ENCODE measurements around the gene SLC37A1. TPM values are rescaled to one million over a fixed set of nuclear protein-coding genes. Genes with fewer than 3 reads are reported as not detected.

SLC37A1 gene
- total RNA-seq, 1 experiment from 2014 or later = 4.9 TPM

DNA sequence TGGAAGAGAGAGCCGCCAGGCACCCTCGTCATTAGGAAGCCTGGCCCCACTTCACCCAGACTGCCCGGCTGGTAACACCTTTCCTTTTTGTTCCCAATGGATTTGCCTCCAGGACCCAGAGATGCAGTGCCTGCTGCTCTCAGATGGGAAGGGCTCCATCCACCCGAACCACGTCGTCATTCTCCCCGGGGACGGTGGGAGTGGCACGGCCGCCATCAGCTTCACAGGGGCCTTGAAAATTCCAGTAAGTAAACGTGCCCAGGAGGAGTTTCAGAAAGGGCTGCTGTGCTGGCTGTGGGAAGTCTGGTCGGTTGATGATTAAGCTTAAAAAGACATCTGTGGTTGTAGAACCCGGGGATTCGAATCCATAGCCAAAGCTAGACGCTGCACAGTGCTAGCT lies 45.2 kb downstream of the SLC37A1 start:
- no peak overlapping the region for H3K27ac Mint-ChIP-seq (ENCODE audit: low read depth, unreplicated experiment)
- ChIA-PET POLR2A (no interaction called here), CTCF (interaction anchor here (0.6 kb wide), 2 partner anchors 99 to 277 kb away, joined by 3 read pairs; no protein-coding TSS in a partner anchor)
- DNase-seq (ENCODE audit: unreplicated experiment) = no peak
- H3K9me3 Mint-ChIP-seq (ENCODE audit: unreplicated experiment) = no peaks in the 10 kb centered on the region
- TF ChIP-seq, protein P1, sequence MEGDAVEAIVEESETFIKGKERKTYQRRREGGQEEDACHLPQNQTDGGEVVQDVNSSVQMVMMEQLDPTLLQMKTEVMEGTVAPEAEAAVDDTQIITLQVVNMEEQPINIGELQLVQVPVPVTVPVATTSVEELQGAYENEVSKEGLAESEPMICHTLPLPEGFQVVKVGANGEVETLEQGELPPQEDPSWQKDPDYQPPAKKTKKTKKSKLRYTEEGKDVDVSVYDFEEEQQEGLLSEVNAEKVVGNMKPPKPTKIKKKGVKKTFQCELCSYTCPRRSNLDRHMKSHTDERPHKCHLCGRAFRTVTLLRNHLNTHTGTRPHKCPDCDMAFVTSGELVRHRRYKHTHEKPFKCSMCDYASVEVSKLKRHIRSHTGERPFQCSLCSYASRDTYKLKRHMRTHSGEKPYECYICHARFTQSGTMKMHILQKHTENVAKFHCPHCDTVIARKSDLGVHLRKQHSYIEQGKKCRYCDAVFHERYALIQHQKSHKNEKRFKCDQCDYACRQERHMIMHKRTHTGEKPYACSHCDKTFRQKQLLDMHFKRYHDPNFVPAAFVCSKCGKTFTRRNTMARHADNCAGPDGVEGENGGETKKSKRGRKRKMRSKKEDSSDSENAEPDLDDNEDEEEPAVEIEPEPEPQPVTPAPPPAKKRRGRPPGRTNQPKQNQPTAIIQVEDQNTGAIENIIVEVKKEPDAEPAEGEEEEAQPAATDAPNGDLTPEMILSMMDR (IDR thresholded peaks at IDR 0.05; ENCODE audit: unreplicated experiment) = no peak
- H3K36me3 Mint-ChIP-seq (ENCODE audit: insufficient read depth, unreplicated experiment) = peaks cover 6% of the 10 kb centered on the region
- H3K4me1 Mint-ChIP-seq (ENCODE audit: insufficient read depth, unreplicated experiment) = peaks cover 6% of the 10 kb centered on the region
- no peaks in the 10 kb centered on the region for H3K27me3 Mint-ChIP-seq (ENCODE audit: insufficient read depth, unreplicated experiment)
- no TSS peak for BruUV-seq (replicated peaks)
- intact Hi-C loops (cut with micrococcal nuclease) = no loop called here
- H3K4me3 Mint-ChIP-seq (ENCODE audit: unreplicated experiment) = no peak overlapping the region

DNA sequence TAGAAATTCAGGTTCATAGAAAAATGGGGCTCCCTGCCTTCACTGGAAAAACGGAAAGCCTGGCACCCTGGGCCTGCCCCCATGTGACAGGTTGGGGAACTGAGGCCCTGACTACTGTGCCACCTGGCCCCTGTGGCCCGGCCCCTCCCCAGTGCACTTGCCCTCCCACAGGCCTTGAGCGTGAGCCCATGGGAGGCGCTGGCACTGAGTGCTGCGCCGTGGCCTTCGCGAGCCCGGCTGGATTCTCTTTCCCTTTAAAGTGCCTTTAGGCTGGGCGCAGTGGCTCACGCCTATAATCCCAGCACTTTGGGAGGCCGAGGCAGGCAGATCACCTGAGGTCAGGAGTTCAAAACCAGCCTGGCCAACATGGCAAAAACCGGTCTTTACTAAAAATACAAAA lies 45.7 kb downstream of the SLC37A1 start:
- TF ChIP-seq, protein P1 (IDR thresholded peaks at IDR 0.05; ENCODE audit: unreplicated experiment) = no peak
- Mint-ChIP-seq H3K27me3 (ENCODE audit: insufficient read depth, unreplicated experiment) (no peaks in the 10 kb centered on the region), H3K27ac (ENCODE audit: low read depth, unreplicated experiment) (no peak overlapping the region), H3K9me3 (ENCODE audit: unreplicated experiment) (no peaks in the 10 kb centered on the region), H3K4me1 (ENCODE audit: insufficient read depth, unreplicated experiment) (peaks cover 7% of the 10 kb centered on the region), H3K36me3 (ENCODE audit: insufficient read depth, unreplicated experiment) (peaks cover 6% of the 10 kb centered on the region), H3K4me3 (ENCODE audit: unreplicated experiment) (no peak overlapping the region)
- intact Hi-C loops (cut with micrococcal nuclease) = no loop called here
- ChIA-PET CTCF (interaction anchor here (0.6 kb wide), 1 partner anchor 98 kb away, joined by 3 read pairs; no protein-coding TSS in a partner anchor), POLR2A (no interaction called here)
- DNase-seq (ENCODE audit: unreplicated experiment) = no peak
- BruUV-seq (replicated peaks) = no TSS peak

DNA sequence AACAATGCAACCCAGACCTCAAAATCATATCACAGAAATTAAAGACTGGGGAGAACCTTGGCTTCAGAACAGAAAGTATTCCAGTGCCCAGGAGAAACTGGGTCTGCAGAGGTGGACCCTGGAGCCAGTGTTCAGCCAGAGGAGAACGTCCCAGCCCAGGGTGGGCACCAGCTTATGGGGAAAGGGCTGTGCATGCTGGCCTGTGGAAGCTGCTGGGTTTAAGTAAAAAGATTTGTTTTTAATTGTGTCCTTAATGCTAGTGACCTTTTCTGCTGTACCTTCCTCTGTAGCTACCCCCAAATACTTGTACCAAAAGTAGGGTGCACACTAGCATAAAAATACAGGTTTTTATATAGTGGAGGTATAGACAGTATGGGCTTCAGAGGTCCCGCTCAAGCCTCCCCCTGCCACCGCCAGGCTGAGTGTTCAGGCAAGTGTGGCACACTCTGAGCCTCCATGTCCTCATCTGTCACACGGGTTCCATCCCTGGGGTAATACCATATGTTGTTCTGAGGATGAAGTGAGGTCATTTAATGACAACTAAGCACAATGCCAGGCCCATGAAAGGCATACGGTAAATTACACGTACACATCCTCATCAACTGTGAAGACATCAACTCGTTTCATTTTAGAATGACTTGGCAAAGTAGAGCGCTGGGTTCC lies 47.0 kb downstream of the SLC37A1 start:
- Mint-ChIP-seq H3K27me3 (ENCODE audit: insufficient read depth, unreplicated experiment) (no peaks in the 10 kb centered on the region), H3K36me3 (ENCODE audit: insufficient read depth, unreplicated experiment) (peaks cover 6% of the 10 kb centered on the region), H3K9me3 (ENCODE audit: unreplicated experiment) (no peaks in the 10 kb centered on the region), H3K27ac (ENCODE audit: low read depth, unreplicated experiment) (no peak overlapping the region), H3K4me1 (ENCODE audit: insufficient read depth, unreplicated experiment) (peaks cover 7% of the 10 kb centered on the region), H3K4me3 (ENCODE audit: unreplicated experiment) (no peak overlapping the region)
- DNase-seq (ENCODE audit: unreplicated experiment) = no peak
- intact Hi-C loops (cut with micrococcal nuclease) = no loop called here
- no TSS peak for BruUV-seq (replicated peaks)
- ChIA-PET CTCF (interaction anchor here (0.8 kb wide), 1 partner anchor 257 kb away, joined by 5 read pairs; no protein-coding TSS in a partner anchor), POLR2A (interaction anchor here (0.6 kb wide), 1 partner anchor 63 kb away, joined by 3 read pairs; no protein-coding TSS in a partner anchor)
- TF ChIP-seq, protein P1 (IDR thresholded peaks at IDR 0.05; ENCODE audit: unreplicated experiment) = no peak

DNA sequence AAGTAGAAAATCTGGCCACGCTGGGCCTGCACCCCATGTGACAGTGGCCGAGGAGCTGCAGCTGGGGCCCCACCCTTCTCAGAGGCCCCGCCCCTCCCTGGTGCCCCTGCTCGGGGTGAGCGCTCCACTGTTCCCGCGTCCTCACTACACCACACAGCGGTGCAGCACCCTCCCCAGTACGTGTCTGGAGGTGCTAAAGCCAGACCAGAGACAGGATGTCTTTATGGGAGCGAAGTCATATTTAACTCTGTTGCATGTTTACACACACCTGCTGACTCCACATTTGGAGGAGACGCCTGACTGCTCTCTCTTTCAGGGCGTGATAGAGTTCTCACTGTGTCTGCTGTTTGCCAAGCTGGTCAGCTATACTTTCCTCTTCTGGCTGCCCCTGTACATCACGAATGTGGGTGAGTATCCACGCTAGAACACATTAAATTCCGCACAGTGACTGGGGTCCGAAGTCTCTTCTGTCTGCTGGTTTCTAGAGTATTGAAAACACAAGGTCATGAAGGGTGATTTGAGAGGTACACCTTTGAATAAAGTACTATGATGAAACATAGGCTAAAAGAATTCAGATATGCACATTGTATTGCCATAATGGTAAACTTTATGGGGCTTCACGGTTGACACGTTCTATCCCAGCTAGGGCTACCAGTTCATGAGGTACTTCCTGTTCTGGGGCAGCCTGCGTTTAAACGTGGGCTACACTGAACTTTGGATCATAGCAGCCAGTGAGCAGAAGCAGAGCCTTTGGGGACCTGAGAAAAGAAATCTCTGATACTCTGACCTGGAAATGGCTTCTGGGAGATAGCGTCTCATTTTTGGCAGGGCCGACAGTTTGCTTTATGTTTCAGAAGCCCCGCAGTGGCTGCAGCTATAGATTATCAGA lies 48.4 kb downstream of the SLC37A1 start:
- intact Hi-C loops (cut with micrococcal nuclease) = no loop called here
- H3K27me3 Mint-ChIP-seq (ENCODE audit: insufficient read depth, unreplicated experiment) = no peaks in the 10 kb centered on the region
- no peak for DNase-seq (ENCODE audit: unreplicated experiment)
- no peak overlapping the region for H3K4me3 Mint-ChIP-seq (ENCODE audit: unreplicated experiment)
- peaks cover 7% of the 10 kb centered on the region for H3K4me1 Mint-ChIP-seq (ENCODE audit: insufficient read depth, unreplicated experiment)
- no TSS peak for BruUV-seq (replicated peaks)
- CTCF ChIA-PET = no interaction called here
- peaks cover 6% of the 10 kb centered on the region for H3K36me3 Mint-ChIP-seq (ENCODE audit: insufficient read depth, unreplicated experiment)
- no peaks in the 10 kb centered on the region for H3K9me3 Mint-ChIP-seq (ENCODE audit: unreplicated experiment)
- POLR2A ChIA-PET = no interaction called here
- TF ChIP-seq, protein P1 (IDR thresholded peaks at IDR 0.05; ENCODE audit: unreplicated experiment) = no peak
- H3K27ac Mint-ChIP-seq (ENCODE audit: low read depth, unreplicated experiment) = no peak overlapping the region

Measured in MCF 10A (cell line).